GM21723 (cell line): ENCODE results near the gene RIC8B.

Experiments used
- ATAC-seq: cut with Tn5 transposase; IDR thresholded peaks from one replicate; pipeline ENCODE4 v1.9.1; 2021; ENCODE audit warnings: mild to moderate bottlenecking, moderate library complexity; ENCODE audit not compliant: unreplicated experiment

RIC8B gene

GRCh38 chr12:106791531-106791930, 17.0 kb downstream of the RIC8B start:
- ATAC-seq, result no peak

GRCh38 chr12:106794369-106794768, 19.9 kb downstream of the RIC8B start:
- no peak for ATAC-seq

DNA sequence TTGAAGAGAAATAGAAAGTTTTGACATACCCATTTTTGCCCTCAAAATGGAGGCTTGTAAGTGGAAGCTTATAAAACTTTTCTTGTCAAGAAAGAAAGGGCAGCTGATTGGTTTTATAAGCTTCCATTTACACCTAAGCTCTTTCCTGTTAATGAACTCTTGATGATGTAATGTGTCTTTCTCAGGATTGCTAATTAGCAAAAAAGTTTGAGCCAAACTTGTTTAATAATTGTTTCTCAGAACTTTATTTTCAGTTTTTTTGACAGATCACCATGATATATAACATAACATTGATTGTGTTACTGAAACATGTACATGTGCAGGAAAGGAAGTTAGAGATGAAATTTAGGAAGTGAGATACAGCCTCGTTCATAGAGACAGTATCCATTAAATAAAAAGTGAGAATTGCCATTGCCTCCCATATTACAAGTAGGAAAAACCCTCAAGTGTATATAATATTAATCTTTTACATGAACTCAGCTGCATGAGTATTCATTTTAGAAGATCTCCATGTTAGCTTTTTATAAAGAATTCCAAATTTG, 26.8 kb downstream of the RIC8B start:
- ATAC-seq, result no peak

DNA sequence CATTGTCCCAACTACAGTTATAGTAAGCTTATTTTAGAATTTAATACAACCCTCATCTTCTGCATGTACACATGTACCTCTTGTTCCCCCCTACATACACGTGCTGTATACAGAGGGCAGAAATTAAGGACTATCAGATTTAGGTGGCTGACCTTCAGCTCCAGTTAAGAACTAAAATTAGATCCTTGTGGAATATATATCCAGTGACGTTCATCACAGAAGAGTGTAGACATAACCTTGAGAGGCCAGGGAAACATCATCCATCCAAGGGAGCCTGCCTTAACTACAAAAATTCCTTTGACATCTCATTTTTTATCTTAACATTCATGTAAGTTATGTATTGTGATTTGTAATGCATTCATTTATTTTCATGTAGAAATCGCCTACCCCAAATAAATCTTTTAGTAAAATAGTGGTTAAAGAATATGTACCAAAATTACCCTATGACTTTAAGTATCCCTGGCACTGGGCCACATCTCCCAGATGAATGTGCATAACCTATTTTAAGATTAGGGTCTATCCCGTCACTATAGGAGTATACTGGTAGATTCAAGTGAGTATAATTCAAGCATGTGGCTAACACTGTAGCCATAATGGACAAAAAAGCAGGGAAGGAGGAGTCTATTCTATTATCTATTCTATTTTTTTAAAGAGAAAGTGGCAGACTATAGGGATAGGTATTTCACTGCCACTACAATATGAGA, 27.5 kb downstream of the RIC8B start:
- ATAC-seq, result no peak

DNA sequence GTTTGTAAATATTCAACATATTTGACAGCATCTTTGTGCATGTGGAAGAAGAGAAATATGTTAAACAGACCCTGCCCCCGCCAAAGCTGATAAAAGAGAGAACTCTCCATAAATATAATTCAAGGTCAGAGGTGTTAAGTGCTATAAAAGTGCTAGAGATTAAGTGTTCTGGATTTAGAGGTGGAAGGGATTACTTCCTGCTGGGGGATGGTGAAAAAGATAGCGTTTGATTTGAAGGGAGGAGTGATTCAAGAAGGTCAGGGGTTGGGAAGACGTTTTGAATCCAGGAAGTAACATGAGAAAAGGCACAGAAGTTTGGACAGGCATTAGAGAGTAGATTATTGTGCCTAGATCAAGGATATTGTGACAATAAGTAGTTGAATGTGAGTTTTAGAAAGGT, 30.2 kb downstream of the RIC8B start:
- ATAC-seq, result no peak

DNA sequence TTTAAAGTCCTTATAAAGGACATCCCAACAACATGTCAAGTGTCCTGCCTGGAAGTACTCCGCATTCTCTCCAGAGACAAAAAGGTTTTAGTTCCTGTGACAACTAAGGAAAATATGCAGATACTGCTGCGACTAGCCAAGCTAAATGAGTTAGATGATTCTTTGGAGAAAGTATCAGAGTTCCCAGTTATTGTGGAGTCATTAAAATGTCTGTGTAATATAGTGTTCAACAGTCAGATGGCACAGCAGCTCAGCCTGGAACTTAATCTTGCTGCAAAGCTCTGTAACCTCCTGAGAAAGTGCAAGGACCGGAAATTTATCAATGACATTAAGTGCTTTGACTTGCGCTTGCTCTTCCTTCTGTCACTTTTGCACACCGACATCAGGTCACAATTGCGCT, 40.2 kb downstream of the RIC8B start:
- ATAC-seq, result no peak

GRCh38 chr12:106815741-106816140, 41.3 kb downstream of the RIC8B start:
- ATAC-seq, result no peak

DNA sequence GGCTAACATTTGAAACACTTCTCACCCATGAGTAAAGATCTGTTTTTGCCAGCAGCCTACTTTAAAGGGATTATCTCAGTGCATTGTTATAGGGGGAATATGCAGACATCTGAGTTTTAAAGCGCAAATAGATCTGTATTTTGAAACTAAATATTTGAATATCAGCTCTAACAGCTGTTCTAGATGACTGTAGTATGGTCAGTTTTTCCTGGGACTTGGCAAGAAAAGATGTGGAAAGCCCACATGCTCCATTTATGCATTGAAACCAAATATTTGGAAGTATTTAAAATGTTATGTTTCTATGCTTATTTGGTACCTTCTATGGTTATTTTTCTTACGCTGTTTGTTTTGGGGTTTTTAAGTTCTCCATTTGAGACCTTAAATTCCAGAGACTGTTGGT, 41.7 kb downstream of the RIC8B start:
- ATAC-seq, result no peak

DNA sequence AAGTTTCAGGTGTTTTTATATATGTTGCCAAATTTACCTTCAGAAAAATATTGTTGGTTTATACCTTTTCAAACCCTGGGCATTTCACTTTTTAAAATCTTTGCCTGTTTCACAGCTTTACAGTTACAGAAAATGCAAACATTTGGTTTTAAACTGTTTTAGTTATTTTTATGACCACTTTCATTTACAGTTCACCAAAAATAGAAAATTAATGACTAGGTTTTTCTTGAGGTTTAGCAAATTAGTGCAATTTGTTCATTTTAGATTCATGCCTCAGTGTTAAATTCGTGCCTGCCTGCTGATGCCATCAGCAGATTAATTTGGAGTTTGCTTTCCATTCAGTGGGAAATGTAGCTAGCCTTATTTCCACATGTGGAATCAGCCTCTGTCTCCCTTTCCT, 45.5 kb downstream of the RIC8B start:
- ATAC-seq, result no peak

GRCh38 chr12:106831699-106832098, 57.2 kb downstream of the RIC8B start:
- ATAC-seq, result no peak

DNA sequence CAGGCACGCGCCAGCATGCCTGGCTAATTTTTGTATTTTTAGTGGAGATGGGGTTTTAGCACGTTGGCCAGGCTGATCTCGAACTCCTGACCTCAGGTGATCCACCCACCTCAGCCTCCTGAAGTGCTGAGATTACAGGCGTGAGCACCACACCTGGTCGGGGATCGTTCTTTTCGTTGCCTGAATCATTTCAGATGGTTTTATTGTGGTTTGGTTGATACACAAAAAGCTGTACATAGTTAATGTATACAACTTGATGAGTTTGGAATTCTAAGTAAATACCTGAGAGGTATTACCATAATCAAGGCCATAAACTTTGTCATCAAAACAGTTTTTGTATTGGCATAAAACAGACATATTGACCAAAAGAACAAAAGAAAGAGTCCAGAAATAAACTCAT, 63.3 kb downstream of the RIC8B start:
- no peak for ATAC-seq

- no peak for ATAC-seq
Measured at GRCh38 chr12:106839333-106839732, 64.9 kb downstream of the RIC8B start.

DNA sequence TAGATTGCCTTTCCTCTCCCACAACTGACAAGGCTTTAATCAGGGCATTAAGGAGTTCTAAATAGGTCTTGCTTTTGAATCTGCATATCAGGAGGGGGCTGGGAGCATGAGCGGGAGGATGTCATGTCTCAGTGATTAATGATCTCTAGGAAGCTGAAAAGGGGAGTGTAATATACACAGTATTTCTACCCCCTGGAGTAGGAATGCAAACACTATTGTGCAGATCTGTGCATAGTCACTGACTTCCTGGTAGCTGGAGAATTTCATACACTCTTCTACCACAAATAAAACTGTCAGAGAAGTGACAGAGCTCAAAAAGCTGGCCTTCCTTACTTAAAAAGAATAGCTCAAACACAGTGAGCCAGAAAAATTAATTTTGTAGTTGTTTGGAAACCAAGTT, 65.8 kb downstream of the RIC8B start:
- ATAC-seq, result no peak

DNA sequence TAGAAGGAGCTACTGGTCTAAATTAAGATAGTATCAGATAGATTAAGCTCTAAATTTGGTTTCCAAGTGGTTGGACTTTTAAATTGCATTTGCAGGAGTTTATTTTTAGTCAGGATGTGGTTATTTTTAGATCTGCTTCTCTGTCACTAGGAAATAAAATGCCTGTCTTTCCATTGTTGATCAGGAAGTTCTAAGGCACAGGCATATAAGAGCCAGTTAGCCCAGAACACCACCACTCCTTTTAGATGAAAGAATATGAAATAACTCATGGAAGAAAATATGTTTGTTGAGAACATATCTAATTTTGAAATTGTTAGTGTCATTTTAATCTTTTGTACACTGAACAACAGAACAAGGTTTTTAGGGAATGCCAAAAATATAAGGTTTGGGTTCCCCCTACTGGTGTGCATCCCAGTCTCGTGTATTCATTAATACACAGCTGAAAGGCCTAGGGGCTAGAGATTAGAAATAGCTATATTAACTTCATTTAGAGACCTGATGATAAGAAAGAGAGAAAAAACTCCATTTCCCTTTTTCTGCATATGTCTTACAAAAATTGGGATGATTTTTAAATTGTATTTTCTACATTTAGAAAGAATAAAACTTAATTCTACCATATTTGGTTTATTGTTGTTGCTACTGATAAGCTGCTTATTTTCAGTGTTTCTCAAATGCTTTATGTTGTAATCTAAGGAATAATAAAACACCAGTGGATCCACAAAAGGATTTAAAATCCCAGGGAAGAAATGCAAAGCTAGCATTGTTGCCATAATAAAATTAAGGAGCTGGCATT, 67.2 kb downstream of the RIC8B start:
- ATAC-seq, result no peak

- no peak for ATAC-seq
Measured at GRCh38 chr12:106845902-106846301, 71.4 kb downstream of the RIC8B start.

DNA sequence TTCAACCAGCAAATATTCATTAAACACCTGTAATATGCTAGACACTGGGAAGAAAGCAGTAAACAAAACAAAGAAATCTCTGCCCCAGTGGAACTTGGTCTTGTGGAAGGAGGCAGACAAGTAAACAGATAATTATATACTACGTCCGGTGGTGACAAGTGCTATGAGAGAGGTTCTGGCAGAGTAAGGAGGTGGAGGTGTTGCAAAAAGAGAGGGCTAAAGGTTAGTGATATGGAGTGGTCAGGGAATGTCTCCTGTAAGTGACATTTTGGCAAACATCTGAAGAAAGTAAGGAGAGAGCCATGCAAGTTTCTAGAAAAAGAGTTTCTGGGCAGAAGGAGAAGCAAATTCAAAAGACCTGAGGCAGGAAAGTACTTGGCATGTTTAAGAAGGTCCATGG, 73.4 kb downstream of the RIC8B start:
- no peak for ATAC-seq

GRCh38 chr12:106851306-106851705, 76.8 kb downstream of the RIC8B start:
- no peak for ATAC-seq

DNA sequence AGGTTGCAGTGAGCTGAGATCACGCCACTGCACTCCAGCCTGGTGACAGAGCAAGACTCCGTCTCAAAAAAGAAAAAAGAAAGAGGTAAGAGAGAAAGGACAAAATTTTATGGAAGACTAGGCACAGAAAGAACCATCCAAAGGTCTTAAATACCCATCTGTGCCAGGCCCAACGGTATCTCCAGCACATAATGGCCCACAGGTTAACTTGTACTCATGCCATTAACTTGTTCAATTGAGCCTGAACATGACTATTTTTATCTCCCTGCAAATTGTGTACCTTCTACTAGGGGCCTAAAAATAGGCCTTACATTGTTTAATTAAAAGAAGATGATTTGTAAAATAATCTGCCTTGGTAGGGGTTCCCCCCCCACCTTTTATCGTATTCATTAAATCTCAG, 80.2 kb downstream of the RIC8B start:
- no peak for ATAC-seq

DNA sequence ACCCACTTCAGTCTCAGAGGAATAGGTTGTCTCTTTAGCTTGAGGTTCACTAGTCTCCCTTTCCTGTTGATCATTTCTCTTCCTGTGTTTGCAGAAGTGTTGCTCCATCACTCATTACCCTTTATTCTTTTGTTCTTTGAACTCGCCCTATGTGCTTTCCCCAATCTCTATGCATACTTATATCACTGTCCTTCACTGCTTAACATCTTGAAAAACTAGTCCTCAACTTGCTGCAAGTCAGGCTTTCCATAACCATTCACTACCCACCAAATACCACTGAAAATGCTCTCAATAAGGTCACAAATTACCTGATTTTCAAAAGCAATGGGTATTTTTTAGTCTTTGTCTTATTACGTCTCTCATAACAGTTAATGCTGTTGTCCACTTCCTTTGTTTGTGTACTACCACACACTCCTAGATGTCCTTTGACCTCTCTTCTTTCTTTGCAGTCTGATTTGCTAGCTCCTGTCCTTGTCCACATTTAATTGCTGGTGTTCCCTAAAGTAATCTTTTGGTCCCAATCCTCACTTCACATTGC, 80.8 kb downstream of the RIC8B start:
- no peak for ATAC-seq

- ATAC-seq, result no peak
Measured at GRCh38 chr12:106861984-106862916, 87.8 kb downstream of the RIC8B start.

DNA sequence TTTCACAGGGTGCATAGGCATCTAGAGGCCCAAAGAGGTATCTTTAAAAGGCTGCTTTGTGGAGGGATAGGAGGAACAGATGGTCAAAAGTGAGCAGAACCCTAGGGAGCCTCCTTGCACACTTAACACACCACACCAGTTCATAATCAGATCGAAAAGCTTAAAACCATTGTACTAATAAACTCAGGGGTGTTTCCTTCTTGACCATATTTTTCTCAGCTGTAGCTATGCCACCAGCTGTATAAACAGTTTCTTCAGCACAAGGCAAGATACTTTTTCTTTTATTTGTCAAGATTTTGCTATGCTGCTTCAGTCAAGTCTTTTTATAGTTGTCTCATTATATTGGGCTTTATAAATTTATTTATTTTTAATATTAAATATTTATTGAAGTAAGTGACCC, 88.7 kb downstream of the RIC8B start:
- no peak for ATAC-seq
